ENCODE results near the gene VWF.

Gene VWF

DNA sequence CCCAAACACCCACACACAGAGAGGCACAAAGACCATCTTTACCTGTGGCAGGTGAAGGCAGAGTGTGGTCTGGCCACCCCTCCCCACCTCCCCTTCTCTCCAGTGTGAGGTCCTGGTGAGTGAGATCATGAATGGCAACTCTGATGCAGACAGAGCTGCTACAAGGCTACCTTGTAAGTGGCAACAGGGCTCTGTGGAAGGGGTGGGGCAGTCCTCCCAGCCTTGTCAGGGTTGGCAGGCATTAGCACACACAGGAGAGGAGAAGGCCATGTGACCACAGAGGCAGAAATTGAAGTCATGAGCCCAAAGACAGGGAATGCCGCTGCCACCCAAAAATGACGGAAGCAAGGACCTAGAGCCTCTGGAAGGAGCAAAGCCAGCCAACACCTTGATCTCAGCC, 30.7 kb downstream of the VWF start:
- TF ChIP-seq, protein P1, sequence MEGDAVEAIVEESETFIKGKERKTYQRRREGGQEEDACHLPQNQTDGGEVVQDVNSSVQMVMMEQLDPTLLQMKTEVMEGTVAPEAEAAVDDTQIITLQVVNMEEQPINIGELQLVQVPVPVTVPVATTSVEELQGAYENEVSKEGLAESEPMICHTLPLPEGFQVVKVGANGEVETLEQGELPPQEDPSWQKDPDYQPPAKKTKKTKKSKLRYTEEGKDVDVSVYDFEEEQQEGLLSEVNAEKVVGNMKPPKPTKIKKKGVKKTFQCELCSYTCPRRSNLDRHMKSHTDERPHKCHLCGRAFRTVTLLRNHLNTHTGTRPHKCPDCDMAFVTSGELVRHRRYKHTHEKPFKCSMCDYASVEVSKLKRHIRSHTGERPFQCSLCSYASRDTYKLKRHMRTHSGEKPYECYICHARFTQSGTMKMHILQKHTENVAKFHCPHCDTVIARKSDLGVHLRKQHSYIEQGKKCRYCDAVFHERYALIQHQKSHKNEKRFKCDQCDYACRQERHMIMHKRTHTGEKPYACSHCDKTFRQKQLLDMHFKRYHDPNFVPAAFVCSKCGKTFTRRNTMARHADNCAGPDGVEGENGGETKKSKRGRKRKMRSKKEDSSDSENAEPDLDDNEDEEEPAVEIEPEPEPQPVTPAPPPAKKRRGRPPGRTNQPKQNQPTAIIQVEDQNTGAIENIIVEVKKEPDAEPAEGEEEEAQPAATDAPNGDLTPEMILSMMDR (IDR thresholded peaks at IDR 0.05; ENCODE audit: control insufficient read depth, insufficient read depth, low read depth, low read length, missing control alignments) = no peak
- H3K4me3 ChIP-seq (ENCODE audit: control insufficient read depth, low read depth, low read length) = no peak overlapping the region
- no peak for DNase-seq (ENCODE audit: low read depth)

- H3K4me3 ChIP-seq (ENCODE audit: control insufficient read depth, low read depth, low read length) = no peak overlapping the region; the same call in none of the 2 replicates
- DNase-seq (ENCODE audit: low read depth) = peak; percentile 56
- TF ChIP-seq, protein P1 (IDR thresholded peaks at IDR 0.05; ENCODE audit: control insufficient read depth, insufficient read depth, low read depth, low read length, missing control alignments) = no peak
Observed at GRCh38 chr12:6092784-6093722, 31.4 kb downstream of the VWF start.

DNA sequence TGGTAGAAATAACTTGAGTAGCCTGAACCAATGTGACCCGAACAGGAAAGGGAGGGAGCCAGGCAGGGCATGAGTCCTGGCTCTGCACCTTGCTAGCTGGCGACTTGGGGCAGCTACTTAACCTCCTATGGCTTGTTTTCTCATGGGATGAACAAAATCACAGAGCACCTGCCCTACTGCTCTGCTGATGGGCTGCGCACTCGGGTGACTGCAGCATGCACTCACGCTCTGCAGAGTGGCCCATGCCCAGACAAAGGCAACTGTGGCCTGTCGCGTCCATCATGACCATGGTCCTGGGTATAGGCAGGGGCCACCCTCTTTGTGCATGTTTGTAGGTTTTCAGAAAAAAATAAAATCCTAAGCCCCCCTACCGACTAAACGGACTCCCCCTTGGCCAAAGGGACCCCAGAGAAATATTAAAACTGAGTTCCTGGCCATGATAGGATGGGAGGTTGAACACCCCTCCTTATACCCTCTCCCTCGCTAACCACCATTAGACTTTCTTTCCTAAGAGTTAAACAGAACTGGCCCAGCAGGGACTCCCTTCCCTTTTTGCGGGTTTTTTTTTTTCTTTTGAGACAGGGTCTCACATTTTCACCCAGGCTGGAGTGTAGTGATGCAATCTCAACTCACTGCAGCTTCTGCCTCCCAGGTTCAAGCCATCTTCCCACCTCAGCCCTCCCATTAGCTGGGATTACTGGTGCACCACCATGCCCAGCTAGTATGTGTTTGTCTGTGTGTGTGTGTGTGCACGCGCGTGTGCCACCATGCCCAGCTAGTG, 32.5 kb downstream of the VWF start:
- TF ChIP-seq, protein P1 (IDR thresholded peaks at IDR 0.05; ENCODE audit: control insufficient read depth, insufficient read depth, low read depth, low read length, missing control alignments) = no peak
- DNase-seq (ENCODE audit: low read depth) = no peak
- no peak overlapping the region for H3K4me3 ChIP-seq (ENCODE audit: control insufficient read depth, low read depth, low read length)

GRCh38 chr12:6090803-6091202, 33.7 kb downstream of the VWF start:
- TF ChIP-seq, protein P1 (IDR thresholded peaks at IDR 0.05; ENCODE audit: control insufficient read depth, insufficient read depth, low read depth, low read length, missing control alignments) = no peak
- DNase-seq (ENCODE audit: low read depth) = no peak
- no peak overlapping the region for H3K4me3 ChIP-seq (ENCODE audit: control insufficient read depth, low read depth, low read length)

DNA sequence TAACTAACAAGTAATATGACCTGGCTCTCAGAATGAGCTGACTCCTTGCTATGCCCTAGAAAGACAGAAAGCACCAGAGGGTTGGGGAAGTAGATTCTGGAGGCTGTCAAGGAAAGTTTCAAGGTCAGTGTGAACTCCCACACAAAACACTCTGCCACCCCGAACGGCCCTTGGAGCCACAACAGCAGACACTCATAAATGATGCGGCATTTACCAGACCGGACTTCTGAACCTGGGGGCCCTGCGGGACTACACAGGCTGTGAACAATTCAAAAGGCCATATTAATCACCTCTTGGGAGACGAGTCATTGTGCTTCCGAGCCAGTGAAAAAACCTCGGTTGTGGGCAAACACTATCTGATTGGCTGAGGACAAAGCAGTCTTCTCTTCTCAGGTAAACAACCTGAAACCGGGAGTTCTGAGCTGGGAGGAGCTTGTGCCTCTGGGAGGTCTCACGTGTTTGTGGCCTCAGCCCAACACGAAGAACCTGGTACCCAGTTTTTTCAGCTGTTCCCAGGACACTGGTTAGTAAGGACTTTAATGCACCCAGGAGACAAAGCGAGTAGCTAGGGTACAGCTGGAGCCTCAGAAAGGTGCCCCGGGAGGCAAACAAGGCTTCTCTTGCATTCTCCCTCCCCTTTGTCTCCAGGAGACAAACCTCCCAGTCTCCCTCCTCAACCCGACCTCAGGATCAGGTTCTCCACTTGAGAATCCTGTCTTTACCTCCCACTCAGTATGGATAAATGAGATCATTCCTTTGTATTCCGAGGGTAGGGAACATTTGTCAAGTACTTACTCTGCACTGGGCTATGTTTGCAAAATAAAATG, 35.3 kb downstream of the VWF start:
- H3K4me3 ChIP-seq (ENCODE audit: control insufficient read depth, low read depth, low read length) = no peak overlapping the region
- TF ChIP-seq, protein P1 (IDR thresholded peaks at IDR 0.05; ENCODE audit: control insufficient read depth, insufficient read depth, low read depth, low read length, missing control alignments) = no peak
- no peak for DNase-seq (ENCODE audit: low read depth)

GRCh38 chr12:6086316-6086715, 38.2 kb downstream of the VWF start:
- DNase-seq (ENCODE audit: low read depth) = no peak
- TF ChIP-seq, protein P1 (IDR thresholded peaks at IDR 0.05; ENCODE audit: control insufficient read depth, insufficient read depth, low read depth, low read length, missing control alignments) = no peak
- no peak overlapping the region for H3K4me3 ChIP-seq (ENCODE audit: control insufficient read depth, low read depth, low read length)
